ENCODE measurements around the gene NDUFS4. TPM values are rescaled to one million over a fixed set of nuclear protein-coding genes. Genes with fewer than 3 reads are reported as not detected.

The NDUFS4 gene
- total and polyA plus RNA-seq, 2 of the 4 experiments (the other 2 are of a cell fraction), result 34.2 to 70.1 TPM

- CTCF ChIA-PET, result no interaction called here
- Histone ChIP-seq H3K4me3 (ENCODE audit: insufficient read depth, low read depth, low read length) (no peak overlapping the region), H3K56ac (ENCODE audit: extremely low read depth, insufficient read depth, low read length) (no peak overlapping the region), H2AK9ac (replicated peaks; ENCODE audit: low read depth, low read length, poor library complexity) (no peak overlapping the region), H2AK5ac (ENCODE audit: low read depth, low read length) (no peak overlapping the region), H2BK120ac (ENCODE audit: low read depth, low read length) (no peak overlapping the region), H2BK20ac (ENCODE audit: low read depth, low read length) (no peak overlapping the region), H4K20me1 (ENCODE audit: insufficient read depth, low read length) (no peaks in the 10 kb centered on the region), H3K9ac (ENCODE audit: low read depth, low read length) (no peak overlapping the region), H3K23ac (ENCODE audit: low read depth, low read length) (no peak overlapping the region), H2BK15ac (ENCODE audit: low read depth, low read length) (no peak overlapping the region), H3K18ac (ENCODE audit: low read depth, low read length) (no peak overlapping the region), H4K91ac (ENCODE audit: insufficient read depth, low read depth, low read length) (no peak overlapping the region), H4K8ac (ENCODE audit: low read depth in 2 of 2, low read length in 2 of 2) (no peak overlapping the region), H4K5ac (ENCODE audit: low read depth, low read length) (no peak overlapping the region), H3K4me2 (ENCODE audit: low read depth, low read length) (no peak overlapping the region), H2AFZ (replicated peaks; ENCODE audit: low read length, poor library complexity) (no peak overlapping the region), H3K4ac (ENCODE audit: low read depth, low read length) (no peak overlapping the region), H3K4me1 (ENCODE audit: control insufficient read depth, insufficient read depth, low read length) (no peaks in the 10 kb centered on the region), H3K27me3 (ENCODE audit: control insufficient read depth, insufficient read depth, low read length) (peaks cover 4% of the 10 kb centered on the region), H3K9me1 (ENCODE audit: insufficient read depth, low read length) (no peaks in the 10 kb centered on the region), H3K36me3 (ENCODE audit: control insufficient read depth, insufficient read depth, low read length) (no peaks in the 10 kb centered on the region), H3K14ac (replicated peaks; ENCODE audit: low read depth, low read length) (no peak overlapping the region), H3K9me3 (ENCODE audit: control insufficient read depth, insufficient read depth, low read length) (no peaks in the 10 kb centered on the region), H3K79me1 (ENCODE audit: low read depth in 1 of 2, low read length in 2 of 2) (no peaks in the 10 kb centered on the region), H3K27ac (ENCODE audit: insufficient read depth, low read length) (no peak overlapping the region), H2BK5ac (ENCODE audit: low read depth, low read length, poor library complexity, severe bottlenecking) (no peak overlapping the region)
- intact Hi-C loops (cut with micrococcal nuclease) (no loop called here), dilution Hi-C loops (cut with HindIII; ENCODE audit: low sequenced_read_pairs, unreplicated experiment) (no loop called here), in situ Hi-C loops (cut with MboI; ENCODE audit: low sequenced_read_pairs) (no loop called here)
- no TSS peak for BruUV-seq (replicated peaks)
- WGBS, 2 experiments (ENCODE audit: extremely low coverage in 2 of 2, insufficient read length in 1 of 2), result no CpG with 5 or more reads among the region's 3 CpGs
- POLR2A ChIA-PET (ENCODE audit: unreplicated experiment), result no interaction called here
- ATAC-seq (ENCODE audit: low read depth) (no peak), DNase-seq (no peak)
- no peak for TF ChIP-seq RCOR1 (IDR thresholded peaks at IDR 0.05; ENCODE audit: insufficient replicate concordance, low read length)
- TF ChIP-seq MXI1 (IDR thresholded peaks at IDR 0.05; ENCODE audit: borderline replicate concordance, low read depth, low read length), result no peak
- TF ChIP-seq NFE2L2 (IDR thresholded peaks at IDR 0.05; ENCODE audit: low read depth, low read length), result no peak
- no peak for TF ChIP-seq CTCF (conservative IDR thresholded peaks at IDR 0.05; ENCODE audit: low read depth, low read length)
- TF ChIP-seq MAZ (IDR thresholded peaks at IDR 0.05; ENCODE audit: borderline replicate concordance, low read depth, low read length), result no peak
- no peak for TF ChIP-seq CEBPB (IDR thresholded peaks at IDR 0.05; ENCODE audit: low read depth, low read length)
These were observed 165.7 kb downstream of the NDUFS4 start for GRCh38 chr5:53726121-53726520.
